HepG2 (cell line): Measurements from ENCODE around the gene FHIT. TPM values are rescaled to one million over a fixed set of nuclear protein-coding genes. Genes with fewer than 3 reads are reported as not detected.

Source experiments
- ATAC-seq: fragments of 200-7000 bp; cut with Tn5 transposase; 3 replicates; pipeline ENCODE4 v1.9.1; 2020; ENCODE audit warnings: mild to moderate bottlenecking, moderate library complexity
- BruUV-seq: library from RNA; stranded (reverse); fragments of 400-500 nt; replicated peaks from 2 replicates; lab custom pipeline; 2021; lab: Mats Ljungman, UMichigan
- CTCF ChIA-PET: fragments of 300-600 bp; formaldehyde crosslinking; extraction: SDS; loops from one replicate; lab custom pipeline; 2021; ENCODE audit warnings: low total read pairs, inconsistent platforms, low intra/inter-chr PET ratio; lab: Yijun Ruan, JAX
- POLR2A ChIA-PET: fragments of 350-600 bp; sonication (Branson Sonifier 250); formaldehyde crosslinking; loops from one replicate; lab custom pipeline; 2020; ENCODE audit warnings: antibody characterized with exemption, inconsistent platforms; lab: Yijun Ruan, JAX
- DNase-seq: peaks from one replicate; pipeline ENCODE4 v3.0.0-alpha.2; 2015; ENCODE audit warnings: low spot score
- FAIRE-seq: peaks from 3 replicates; lab custom pipeline; 2011; peaks lifted over from hg19 to GRCh38; lab: Jason Lieb, UNC
- H2AFZ ChIP-seq: one replicate; pipeline ENCODE4 v1.6.1; 2011; ENCODE audit warnings: low read length, inconsistent platforms
- H3K27ac ChIP-seq: fragments of 300-600 bp; 3 replicates; pipeline ENCODE4 v1.8.0; 2011; ENCODE audit warnings: mixed run types, mild to moderate bottlenecking, mixed read lengths, low read length, inconsistent platforms; ENCODE audit not compliant: insufficient read depth; ENCODE audit errors: extremely low read length
- H3K27me3 ChIP-seq, 2 experiments: fragments of 200-600 bp in 1 of 2; 2 replicates in 1 of 2; 3 replicates in 1 of 2; pipeline versions ENCODE4 v1.6.0 to v1.8.0; 2011; ENCODE audit warnings: low read length in 2 of 2, mild to moderate bottlenecking in 2 of 2, moderate library complexity in 2 of 2, inconsistent platforms in 1 of 2; ENCODE audit not compliant: insufficient read depth in 2 of 2, control insufficient read depth in 1 of 2
- H3K36me3 ChIP-seq, 2 experiments: fragments of 200-600 bp in 1 of 2; replicated peaks in 1 of 2; 2 replicates in 1 of 2; 3 replicates in 1 of 2; pipeline versions ENCODE4 v1.5.1 to v1.8.0; 2011; ENCODE audit warnings: low read length in 2 of 2, inconsistent platforms in 1 of 2; ENCODE audit not compliant: insufficient read depth in 2 of 2, control insufficient read depth in 1 of 2
- H3K4me1 ChIP-seq: 2 replicates; pipeline ENCODE4 v1.5.1; 2012; ENCODE audit warnings: low read length, inconsistent platforms; ENCODE audit not compliant: insufficient read depth
- H3K4me2 ChIP-seq: 2 replicates; pipeline ENCODE4 v1.6.0; 2011; ENCODE audit warnings: low read depth, low read length, inconsistent platforms
- H3K4me3 ChIP-seq, 3 experiments: fragments of 200-600 bp in 1 of 3; sonication (generic), shearing (Covaris generic) in 1 of 3; replicated peaks in 1 of 3; 2 replicates each; pipeline ENCODE4 v1.5.1; 2011 to 2016; ENCODE audit warnings: low read length in 3 of 3, inconsistent platforms in 2 of 3, low read depth in 2 of 3, mild to moderate bottlenecking in 2 of 3, control low read depth in 1 of 3, mixed read lengths in 1 of 3; ENCODE audit not compliant: insufficient read depth in 1 of 3
- H3K79me2 ChIP-seq: one replicate; pipeline ENCODE4 v1.6.1; 2011; ENCODE audit warnings: low read length, inconsistent platforms; ENCODE audit not compliant: insufficient read depth
- H3K9ac ChIP-seq: 2 replicates; pipeline ENCODE4 v1.6.0; 2011; ENCODE audit warnings: mild to moderate bottlenecking, low read depth, low read length, inconsistent platforms; ENCODE audit not compliant: insufficient read depth
- H3K9me3 ChIP-seq: 2 replicates; pipeline ENCODE4 v1.5.1; 2012; ENCODE audit warnings: mild to moderate bottlenecking, low read length
- H4K20me1 ChIP-seq: 2 replicates; pipeline ENCODE4 v1.6.0; 2011; ENCODE audit warnings: inconsistent platforms, mild to moderate bottlenecking, low read length, moderate library complexity; ENCODE audit not compliant: insufficient read depth
- ATM ChIP-seq: fragments of 450-650 bp; IDR thresholded peaks from 2 replicates; pipeline ENCODE4 v1.7.1; 2017; ENCODE audit warnings: mild to moderate bottlenecking, borderline replicate concordance
- CEBPB ChIP-seq: IDR thresholded peaks from 2 replicates; pipeline ENCODE4 v1.6.1; 2011; ENCODE audit warnings: low read depth, low read length, improper control_type of control experiment, borderline replicate concordance
- HES4 ChIP-seq: sonication (generic); formaldehyde crosslinking; IDR thresholded peaks from 2 replicates; pipeline ENCODE4 v1.9.0; 2021; ENCODE audit warnings: mild to moderate bottlenecking, missing genetic modification reagents, borderline replicate concordance
- MAZ ChIP-seq, 2 experiments: sonication (generic) in 1 of 2; formaldehyde crosslinking in 1 of 2; IDR thresholded peaks; 2 replicates each; pipeline versions ENCODE4 v1.5.0 to v1.6.1; 2012 to 2020; ENCODE audit warnings: low read depth in 2 of 2, mild to moderate bottlenecking in 2 of 2, borderline replicate concordance in 1 of 2, improper control_type of control experiment in 1 of 2, low read length in 1 of 2, missing genetic modification reagents in 1 of 2, moderate library complexity in 1 of 2
- MED8 ChIP-seq: sonication (generic); formaldehyde crosslinking; IDR thresholded peaks from 2 replicates; pipeline ENCODE4 v1.8.1; 2023; ENCODE audit warnings: mild to moderate bottlenecking, missing genetic modification reagents; ENCODE audit not compliant: insufficient replicate concordance
- MXD3 ChIP-seq: IDR thresholded peaks from 2 replicates; pipeline ENCODE4 v1.6.1; 2016; ENCODE audit warnings: mild to moderate bottlenecking, missing biosample characterization, missing genetic modification reagents
- TBX2 ChIP-seq: sonication (generic); formaldehyde crosslinking; IDR thresholded peaks from 2 replicates; pipeline ENCODE4 v1.5.0; 2020; ENCODE audit warnings: missing genetic modification reagents, mild to moderate bottlenecking, borderline replicate concordance
- ZNF616 ChIP-seq: sonication (generic); formaldehyde crosslinking; IDR thresholded peaks from 2 replicates; pipeline ENCODE4 v1.5.0; 2020; ENCODE audit warnings: low read depth, mild to moderate bottlenecking, missing genetic modification reagents
- ZNF781 ChIP-seq: sonication (generic); formaldehyde crosslinking; IDR thresholded peaks from 2 replicates; pipeline ENCODE4 v1.5.1; 2020; ENCODE audit warnings: borderline replicate concordance, mild to moderate bottlenecking, missing genetic modification reagents; ENCODE audit errors: not compliant biosample characterization
- ZNF83 ChIP-seq: sonication (generic); formaldehyde crosslinking; IDR thresholded peaks from 2 replicates; pipeline ENCODE4 v1.4.0; 2020; ENCODE audit warnings: missing genetic modification reagents, mild to moderate bottlenecking, borderline replicate concordance
- WGBS: methylation state at CpG from one replicate; pipeline ENCODE4 v1.1.6; 2017; ENCODE audit warnings: low lambda C conversion rate; 5-methylcytosine and 5-hydroxymethylcytosine counted together
- in situ Hi-C: cut with HindIII; loops from 2 replicates; pipeline ENCODE4 v1.10.0; 2017; ENCODE audit warnings: low pct_unique_long_range_greater_than_20kb; ENCODE audit not compliant: extremely low pct_ligation_motif_present
- intact Hi-C: fragments of 100-400 bp; cut with micrococcal nuclease; formaldehyde crosslinking; loops from one replicate; pipeline ENCODE4 v1.10.0; 2022; ENCODE audit not compliant: unreplicated experiment
- polyA plus RNA-seq, 8 experiments: library from polyadenylated mRNA; depleted of rRNA in 3 of 8; stranded (reverse) in 7 of 8; unstranded in 1 of 8; fragments of >200 nt; fragmentation: Illumina TruSeq in 4 of 8; extraction: Trizol in 4 of 8; gene quantifications; 2 replicates each; pipeline versions ENCODE4 v1.2.1 to v1.2.3, GENCODE V29; 2011 to 2016; ENCODE audit warnings: low read depth in 4 of 8, missing spikeins in 1 of 8, mixed read lengths in 1 of 8; ENCODE audit not compliant: insufficient read depth in 1 of 8
- total RNA-seq, 5 experiments: library from RNA; depleted of rRNA; stranded (reverse); fragments of >200 nt; fragmentation: Illumina TruSeq; extraction: Trizol; gene quantifications; 2 replicates each; pipeline ENCODE4 v1.2.3, GENCODE V29; 2016; ENCODE audit warnings: low read depth in 1 of 5
- TF ChIP-seq, protein P1 (sequence below): sonication (generic); formaldehyde crosslinking; IDR thresholded peaks from 2 replicates; pipeline ENCODE4 v1.5.1; 2020; ENCODE audit warnings: mild to moderate bottlenecking, moderate library complexity, missing genetic modification reagents
- TF ChIP-seq, protein P2 (sequence below), 2 experiments: IDR thresholded peaks; 2 replicates each; pipeline ENCODE4 v1.6.1; 2011 to 2012; ENCODE audit warnings: low read length in 2 of 2, borderline replicate concordance in 1 of 2, low read depth in 1 of 2, mild to moderate bottlenecking in 1 of 2, moderate library complexity in 1 of 2

Gene FHIT
- total and polyA plus RNA-seq, 2 of the 13 experiments (the other 11 are each of a cell fraction or from before 2014, with no cell fraction given): 4.0 to 4.6 TPM

GRCh38 chr3:60729056-60729455 is 522.2 kb downstream of the FHIT start:
- ChIA-PET POLR2A (no interaction called here), CTCF (no interaction called here)
- Histone ChIP-seq H3K79me2 (no peaks in the 10 kb centered on the region), H3K9ac (no peak overlapping the region), H3K9me3 (no peaks in the 10 kb centered on the region), H3K27ac (no peak overlapping the region), H3K36me3 (no peaks in the 10 kb centered on the region), H2AFZ (no peak overlapping the region), H3K4me2 (no peak overlapping the region), H3K4me3 (no peak overlapping the region), H3K4me1 (no peaks in the 10 kb centered on the region), H4K20me1 (no peaks in the 10 kb centered on the region), H3K27me3 (no peaks in the 10 kb centered on the region)
- BruUV-seq: no TSS peak
- TF ChIP-seq MAZ (IDR thresholded peaks at IDR 0.05; ENCODE audit: borderline replicate concordance, low read depth, low read length) (no peak), MAZ (CRISPR knock-in tag; IDR thresholded peaks at IDR 0.05; ENCODE audit: low read depth) (no peak), TBX2 (CRISPR knock-in tag) (no peak), HES4 (CRISPR knock-in tag) (no peak), ATM (no peak), ZNF781 (no peak), MED8 (CRISPR knock-in tag) (no peak), ZNF83 (CRISPR knock-in tag) (no peak), CEBPB (no peak), MXD3 (CRISPR knock-in tag) (no peak), ZNF616 (CRISPR knock-in tag) (no peak)
- TF ChIP-seq, protein P1, sequence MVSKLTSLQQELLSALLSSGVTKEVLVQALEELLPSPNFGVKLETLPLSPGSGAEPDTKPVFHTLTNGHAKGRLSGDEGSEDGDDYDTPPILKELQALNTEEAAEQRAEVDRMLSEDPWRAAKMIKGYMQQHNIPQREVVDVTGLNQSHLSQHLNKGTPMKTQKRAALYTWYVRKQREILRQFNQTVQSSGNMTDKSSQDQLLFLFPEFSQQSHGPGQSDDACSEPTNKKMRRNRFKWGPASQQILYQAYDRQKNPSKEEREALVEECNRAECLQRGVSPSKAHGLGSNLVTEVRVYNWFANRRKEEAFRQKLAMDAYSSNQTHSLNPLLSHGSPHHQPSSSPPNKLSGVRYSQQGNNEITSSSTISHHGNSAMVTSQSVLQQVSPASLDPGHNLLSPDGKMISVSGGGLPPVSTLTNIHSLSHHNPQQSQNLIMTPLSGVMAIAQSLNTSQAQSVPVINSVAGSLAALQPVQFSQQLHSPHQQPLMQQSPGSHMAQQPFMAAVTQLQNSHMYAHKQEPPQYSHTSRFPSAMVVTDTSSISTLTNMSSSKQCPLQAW: no peak
- TF ChIP-seq, protein P2, sequence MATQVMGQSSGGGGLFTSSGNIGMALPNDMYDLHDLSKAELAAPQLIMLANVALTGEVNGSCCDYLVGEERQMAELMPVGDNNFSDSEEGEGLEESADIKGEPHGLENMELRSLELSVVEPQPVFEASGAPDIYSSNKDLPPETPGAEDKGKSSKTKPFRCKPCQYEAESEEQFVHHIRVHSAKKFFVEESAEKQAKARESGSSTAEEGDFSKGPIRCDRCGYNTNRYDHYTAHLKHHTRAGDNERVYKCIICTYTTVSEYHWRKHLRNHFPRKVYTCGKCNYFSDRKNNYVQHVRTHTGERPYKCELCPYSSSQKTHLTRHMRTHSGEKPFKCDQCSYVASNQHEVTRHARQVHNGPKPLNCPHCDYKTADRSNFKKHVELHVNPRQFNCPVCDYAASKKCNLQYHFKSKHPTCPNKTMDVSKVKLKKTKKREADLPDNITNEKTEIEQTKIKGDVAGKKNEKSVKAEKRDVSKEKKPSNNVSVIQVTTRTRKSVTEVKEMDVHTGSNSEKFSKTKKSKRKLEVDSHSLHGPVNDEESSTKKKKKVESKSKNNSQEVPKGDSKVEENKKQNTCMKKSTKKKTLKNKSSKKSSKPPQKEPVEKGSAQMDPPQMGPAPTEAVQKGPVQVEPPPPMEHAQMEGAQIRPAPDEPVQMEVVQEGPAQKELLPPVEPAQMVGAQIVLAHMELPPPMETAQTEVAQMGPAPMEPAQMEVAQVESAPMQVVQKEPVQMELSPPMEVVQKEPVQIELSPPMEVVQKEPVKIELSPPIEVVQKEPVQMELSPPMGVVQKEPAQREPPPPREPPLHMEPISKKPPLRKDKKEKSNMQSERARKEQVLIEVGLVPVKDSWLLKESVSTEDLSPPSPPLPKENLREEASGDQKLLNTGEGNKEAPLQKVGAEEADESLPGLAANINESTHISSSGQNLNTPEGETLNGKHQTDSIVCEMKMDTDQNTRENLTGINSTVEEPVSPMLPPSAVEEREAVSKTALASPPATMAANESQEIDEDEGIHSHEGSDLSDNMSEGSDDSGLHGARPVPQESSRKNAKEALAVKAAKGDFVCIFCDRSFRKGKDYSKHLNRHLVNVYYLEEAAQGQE (IDR thresholded peaks at IDR 0.05; ENCODE audit: borderline replicate concordance in 1 of 2, low read depth in 1 of 2, low read length in 2 of 2): no peak
- DNase-seq: no peak
- in situ Hi-C loops: no loop called here
- FAIRE-seq: no peak
- intact Hi-C loops: no loop called here
- ATAC-seq: no peak
- 63% methylated on average over 6 of the region's 6 CpGs for WGBS
